Measurements from ENCODE around the gene SLC25A19. TPM values are rescaled to one million over a fixed set of nuclear protein-coding genes. Genes with fewer than 3 reads are reported as not detected.

Gene SLC25A19
- total and polyA plus RNA-seq, 9 of the 15 experiments (the other 6 are each of a cell fraction or from before 2014, with no cell fraction given), result 33.4 to 76.6 (median 55.3) TPM

DNA sequence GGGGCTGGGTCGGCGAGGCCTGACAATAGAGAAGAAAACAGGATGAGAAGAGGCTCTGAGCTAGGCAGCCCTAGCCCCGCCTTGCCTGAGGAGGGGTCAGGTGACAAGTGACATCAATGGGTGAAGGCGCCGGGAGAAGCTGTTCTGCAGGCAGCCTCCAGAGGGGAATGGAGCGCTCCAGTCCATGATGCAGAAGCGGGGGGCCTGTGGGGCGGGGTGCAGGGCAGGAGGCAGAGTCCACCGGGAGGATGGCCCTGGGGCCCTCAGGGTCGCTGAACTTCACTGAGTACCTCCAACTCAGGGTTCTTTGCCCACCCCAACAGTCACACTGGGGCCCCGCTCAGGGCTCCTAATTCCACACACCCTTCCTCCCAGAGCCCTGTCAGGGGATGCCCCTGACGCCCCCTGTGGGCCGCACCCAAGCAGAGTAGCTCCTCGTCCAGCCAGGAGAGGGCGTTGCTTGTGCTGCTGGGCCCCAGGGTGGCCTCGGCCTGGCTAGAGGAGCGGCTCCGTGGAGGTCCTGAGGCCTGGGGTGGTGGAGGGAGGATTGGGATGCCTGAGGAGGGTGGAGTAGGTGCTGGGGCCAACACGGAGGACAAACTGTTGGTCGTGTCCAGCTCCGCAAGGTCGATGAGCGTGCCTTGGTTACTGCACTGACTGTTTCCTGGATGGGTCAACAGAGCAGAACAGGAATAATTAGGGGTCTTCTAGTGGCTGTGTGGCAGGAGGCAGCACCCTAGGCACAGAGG is 48.7 kb downstream of the SLC25A19 start (continued):
- TF ChIP-seq, protein P1, sequence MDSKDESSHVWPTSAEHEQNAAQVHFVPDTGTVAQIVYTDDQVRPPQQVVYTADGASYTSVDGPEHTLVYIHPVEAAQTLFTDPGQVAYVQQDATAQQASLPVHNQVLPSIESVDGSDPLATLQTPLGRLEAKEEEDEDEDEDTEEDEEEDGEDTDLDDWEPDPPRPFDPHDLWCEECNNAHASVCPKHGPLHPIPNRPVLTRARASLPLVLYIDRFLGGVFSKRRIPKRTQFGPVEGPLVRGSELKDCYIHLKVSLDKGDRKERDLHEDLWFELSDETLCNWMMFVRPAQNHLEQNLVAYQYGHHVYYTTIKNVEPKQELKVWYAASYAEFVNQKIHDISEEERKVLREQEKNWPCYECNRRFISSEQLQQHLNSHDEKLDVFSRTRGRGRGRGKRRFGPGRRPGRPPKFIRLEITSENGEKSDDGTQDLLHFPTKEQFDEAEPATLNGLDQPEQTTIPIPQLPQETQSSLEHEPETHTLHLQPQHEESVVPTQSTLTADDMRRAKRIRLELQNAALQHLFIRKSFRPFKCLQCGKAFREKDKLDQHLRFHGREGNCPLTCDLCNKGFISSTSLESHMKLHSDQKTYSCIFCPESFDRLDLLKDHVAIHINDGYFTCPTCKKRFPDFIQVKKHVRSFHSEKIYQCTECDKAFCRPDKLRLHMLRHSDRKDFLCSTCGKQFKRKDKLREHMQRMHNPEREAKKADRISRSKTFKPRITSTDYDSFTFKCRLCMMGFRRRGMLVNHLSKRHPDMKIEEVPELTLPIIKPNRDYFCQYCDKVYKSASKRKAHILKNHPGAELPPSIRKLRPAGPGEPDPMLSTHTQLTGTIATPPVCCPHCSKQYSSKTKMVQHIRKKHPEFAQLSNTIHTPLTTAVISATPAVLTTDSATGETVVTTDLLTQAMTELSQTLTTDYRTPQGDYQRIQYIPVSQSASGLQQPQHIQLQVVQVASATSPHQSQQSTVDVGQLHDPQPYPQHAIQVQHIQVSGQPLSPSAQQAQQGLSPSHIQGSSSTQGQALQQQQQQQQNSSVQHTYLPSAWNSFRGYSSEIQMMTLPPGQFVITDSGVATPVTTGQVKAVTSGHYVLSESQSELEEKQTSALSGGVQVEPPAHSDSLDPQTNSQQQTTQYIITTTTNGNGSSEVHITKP (IDR thresholded peaks at IDR 0.05; ENCODE audit: partially characterized antibody), result peak; percentile 73
- TF ChIP-seq TFE3 (CRISPR knock-in tag; IDR thresholded peaks at IDR 0.05) (peak; percentile 19; the same call in 1 of the 2 replicates), POLR3G (IDR thresholded peaks at IDR 0.05; ENCODE audit: extremely low read depth, insufficient read length, insufficient replicate concordance) (no peak), FOXP1 (CRISPR knock-in tag; IDR thresholded peaks at IDR 0.05) (peak; percentile 77; the same call in 1 of the 2 replicates), NFIC (IDR thresholded peaks at IDR 0.05) (no peak), CREB3 (tag; conservative IDR thresholded peaks at IDR 0.05; ENCODE audit: low read depth) (0 out of 2 replicates have a peak, but pooled peaks have one; percentile 41), MLLT1 (IDR thresholded peaks at IDR 0.05) (peak in 1 of 2 experiments; percentile 77; a peak in 1 of 4 replicates), STAG1 (CRISPR knock-in tag; IDR thresholded peaks at IDR 0.05; ENCODE audit: borderline replicate concordance) (peak; percentile 68; the same call in 1 of the 2 replicates), ZNF263 (CRISPR knock-in tag; IDR thresholded peaks at IDR 0.05; ENCODE audit: borderline replicate concordance) (peak; percentile 60; the same call in 1 of the 2 replicates), SIN3A (IDR thresholded peaks at IDR 0.05; ENCODE audit: borderline replicate concordance in 2 of 2, control insufficient read depth in 1 of 2, low read depth in 2 of 2, low read length in 2 of 2) (peak in 1 of 2 experiments; percentile 24; a peak in 1 of 4 replicates), PREB (CRISPR knock-in tag; IDR thresholded peaks at IDR 0.05) (0 out of 2 replicates have a peak, but pooled peaks have one; percentile 16), CBX5 (IDR thresholded peaks at IDR 0.05; ENCODE audit: borderline replicate concordance, low read depth) (no peak)
- TF ChIP-seq, protein P2, sequence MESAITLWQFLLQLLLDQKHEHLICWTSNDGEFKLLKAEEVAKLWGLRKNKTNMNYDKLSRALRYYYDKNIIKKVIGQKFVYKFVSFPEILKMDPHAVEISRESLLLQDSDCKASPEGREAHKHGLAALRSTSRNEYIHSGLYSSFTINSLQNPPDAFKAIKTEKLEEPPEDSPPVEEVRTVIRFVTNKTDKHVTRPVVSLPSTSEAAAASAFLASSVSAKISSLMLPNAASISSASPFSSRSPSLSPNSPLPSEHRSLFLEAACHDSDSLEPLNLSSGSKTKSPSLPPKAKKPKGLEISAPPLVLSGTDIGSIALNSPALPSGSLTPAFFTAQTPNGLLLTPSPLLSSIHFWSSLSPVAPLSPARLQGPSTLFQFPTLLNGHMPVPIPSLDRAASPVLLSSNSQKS (CRISPR knock-in tag; IDR thresholded peaks at IDR 0.05), result no peak
